ENCODE measurements around the gene USP37.
"Not testable (repeated sequence)": the region's sequence is repeated elsewhere in the genome, so short reads cannot be mapped to it uniquely, and the experiment has no call there.

Gene USP37

DNA sequence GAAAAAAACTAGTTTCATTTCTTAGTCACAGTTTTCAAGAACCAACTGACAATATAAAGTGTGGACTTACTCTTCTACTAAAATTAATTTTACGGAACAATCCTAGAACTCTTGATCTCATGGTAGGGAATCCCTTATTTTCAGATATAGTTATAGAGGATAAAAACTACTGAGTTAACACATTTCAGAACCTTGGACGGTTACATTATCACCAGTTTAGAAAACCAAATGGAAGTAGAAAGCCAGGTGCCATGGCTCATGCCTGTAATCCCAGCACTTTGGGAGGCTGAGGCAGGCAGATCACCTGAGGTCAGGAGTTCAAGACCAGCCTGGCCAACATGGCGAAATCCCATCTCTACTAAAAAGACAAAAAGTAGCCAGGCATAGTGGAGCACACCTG lies 13.9 kb downstream of the USP37 start:
- DNase-seq, result not testable (repeated sequence)

DNA sequence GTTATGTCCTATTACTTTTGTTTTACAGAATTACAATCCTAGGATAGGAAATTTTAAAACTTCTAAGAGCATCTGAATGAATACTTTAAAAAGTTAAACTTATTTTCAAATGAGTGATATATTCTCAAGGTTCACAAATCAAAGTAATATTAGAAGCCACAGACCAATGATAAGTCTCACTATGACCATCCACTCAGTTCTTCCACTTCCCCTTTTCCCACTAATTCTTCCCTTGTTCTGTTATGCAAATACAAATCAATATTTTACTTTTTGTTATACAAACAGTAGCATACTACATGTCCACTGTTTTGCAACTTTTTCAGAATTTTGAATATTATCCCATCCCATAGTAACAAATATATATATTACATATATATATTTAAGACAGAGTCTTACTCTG lies 20.2 kb downstream of the USP37 start:
- no peak for DNase-seq

DNA sequence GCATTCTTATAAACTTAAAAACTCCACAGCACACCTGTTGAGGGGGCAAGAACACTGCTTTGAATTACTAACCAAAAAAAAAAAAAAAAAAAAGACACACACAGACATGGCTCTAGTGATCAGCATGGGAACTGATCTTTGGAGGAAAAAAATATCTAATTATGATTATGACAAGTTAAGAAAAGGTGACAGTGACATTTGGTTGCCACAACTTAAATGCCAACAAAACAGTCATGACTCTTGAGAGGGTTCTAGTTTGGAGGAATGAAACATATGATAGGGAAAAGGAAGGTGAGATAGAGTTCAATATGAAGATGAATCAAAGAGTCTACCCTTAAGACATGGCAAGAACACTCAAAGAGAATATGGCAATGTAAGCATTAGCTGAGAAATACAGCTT lies 20.6 kb downstream of the USP37 start:
- no peak for DNase-seq

DNA sequence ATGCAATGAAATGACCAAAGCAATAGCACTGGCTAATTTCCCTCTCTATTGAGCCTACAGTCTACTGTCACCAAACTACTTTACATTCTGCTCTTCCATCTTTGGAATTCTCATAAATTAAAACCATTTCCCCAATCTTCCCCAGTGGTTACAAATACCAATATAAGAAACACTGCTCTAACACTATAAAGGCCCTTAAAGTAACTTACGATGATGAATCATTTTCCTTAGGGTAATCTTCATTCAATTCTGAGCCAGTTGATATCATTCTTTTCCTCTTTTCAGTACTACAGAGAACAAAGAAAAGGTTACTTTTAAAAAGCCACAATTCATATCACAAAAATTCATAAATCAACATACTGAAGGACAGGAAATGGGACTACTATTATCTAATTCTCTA lies 22.1 kb downstream of the USP37 start:
- no peak for DNase-seq

DNA sequence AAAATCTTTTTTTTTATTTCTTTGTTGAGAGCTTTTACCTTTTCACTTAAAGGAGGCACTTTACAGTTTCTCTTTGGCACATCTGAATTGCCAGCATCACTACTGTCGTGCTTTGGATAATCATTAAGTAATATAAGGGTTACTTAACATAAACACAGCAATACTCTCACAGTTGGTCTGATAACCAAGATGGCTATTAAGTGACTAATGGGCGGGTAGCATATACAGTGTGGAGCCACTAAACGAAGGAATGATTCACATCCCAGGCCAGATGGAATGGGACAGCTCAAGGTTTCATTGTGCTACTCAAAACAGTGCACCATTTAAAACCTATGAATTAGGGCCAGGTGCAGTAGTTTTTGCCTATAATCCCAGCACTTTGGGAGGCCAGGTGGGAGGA lies 28.1 kb downstream of the USP37 start:
- no peak for DNase-seq

DNA sequence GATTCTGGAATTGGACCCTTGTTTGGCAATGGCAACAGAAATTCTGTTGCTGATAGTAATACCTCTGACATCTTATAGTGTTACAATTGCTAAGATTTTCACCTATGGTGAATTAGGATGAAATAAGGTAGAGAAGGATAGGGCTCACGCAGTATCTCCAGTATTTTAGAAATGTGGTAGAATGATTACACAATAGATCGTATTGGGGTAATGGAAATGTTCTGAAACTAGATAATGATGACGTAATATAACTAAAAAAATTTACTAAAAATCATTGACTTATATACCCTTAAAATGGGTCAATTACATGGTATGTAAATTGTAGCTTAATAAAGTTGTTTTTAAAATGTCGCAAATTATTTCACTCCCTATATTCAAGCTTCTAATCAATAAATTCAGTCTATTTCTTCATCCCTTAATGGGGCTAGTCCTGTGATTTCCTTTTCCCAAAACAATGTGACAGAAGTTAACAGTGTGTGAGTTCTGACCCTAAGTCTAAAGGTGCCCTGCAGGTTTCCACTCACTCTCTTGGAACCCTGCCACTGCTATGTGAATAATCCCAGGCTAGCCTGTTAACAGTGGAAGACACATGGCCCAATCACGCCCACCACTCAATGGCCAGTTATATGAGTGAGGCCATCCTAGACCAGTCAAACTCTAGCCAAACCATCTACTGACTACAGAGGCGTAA lies 31.2 kb downstream of the USP37 start:
- DNase-seq, result no peak

DNA sequence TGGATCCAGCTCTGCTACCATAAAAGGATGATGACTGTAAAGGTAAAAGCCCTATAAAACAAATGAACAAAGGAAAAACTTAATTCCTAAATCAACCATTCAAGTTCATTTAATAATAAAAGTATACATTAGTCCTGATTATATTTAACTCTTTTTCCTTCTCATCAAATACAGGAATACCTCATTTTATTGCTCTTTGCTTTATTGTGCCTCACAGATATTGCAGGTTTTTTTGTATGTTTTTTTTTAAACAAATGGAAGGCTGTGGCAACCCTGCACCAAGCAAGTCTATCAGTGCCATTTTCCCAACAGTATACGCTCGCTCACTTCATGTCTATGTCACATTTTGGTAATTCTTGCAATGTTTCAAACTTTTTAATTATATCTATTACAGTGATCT lies 38.2 kb downstream of the USP37 start:
- no peak for DNase-seq

DNA sequence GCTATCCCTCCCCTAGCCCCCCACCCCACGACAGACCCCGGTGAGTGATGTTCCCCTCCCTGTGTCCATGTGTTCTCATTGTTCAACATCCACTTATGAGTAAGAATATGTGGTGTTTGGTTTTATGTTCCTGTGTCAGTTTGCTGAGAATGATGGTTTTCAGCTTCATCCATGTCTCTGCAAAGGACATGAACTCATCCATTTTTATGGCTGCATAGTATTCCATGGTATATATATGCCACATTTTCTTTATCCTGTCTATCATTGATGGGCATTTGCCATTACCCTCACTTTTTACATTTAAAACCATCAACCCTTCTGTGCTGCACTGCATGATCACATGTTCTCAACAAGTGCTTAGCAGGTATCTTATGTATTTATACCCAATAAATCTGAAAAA lies 39.7 kb downstream of the USP37 start:
- DNase-seq, result not testable (repeated sequence)

DNA sequence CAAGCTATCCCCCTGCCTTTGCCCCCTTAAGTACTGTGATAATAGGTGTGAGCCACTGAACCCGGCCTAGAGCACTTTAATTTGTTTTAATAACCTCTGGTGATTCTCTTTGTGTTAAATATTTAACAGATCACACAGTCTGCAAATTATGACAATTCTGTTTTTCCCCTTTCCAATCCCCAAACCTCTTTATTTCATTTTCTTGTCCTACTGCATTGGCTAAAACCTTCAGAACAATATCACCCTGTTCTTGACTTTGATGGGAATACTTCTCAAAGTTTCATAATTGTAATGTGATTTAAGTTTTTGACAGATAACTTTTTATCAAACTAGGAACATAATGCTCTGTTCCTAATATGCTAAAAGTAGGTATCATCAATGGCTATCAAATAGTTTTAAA lies 44.5 kb downstream of the USP37 start:
- no peak for DNase-seq

DNA sequence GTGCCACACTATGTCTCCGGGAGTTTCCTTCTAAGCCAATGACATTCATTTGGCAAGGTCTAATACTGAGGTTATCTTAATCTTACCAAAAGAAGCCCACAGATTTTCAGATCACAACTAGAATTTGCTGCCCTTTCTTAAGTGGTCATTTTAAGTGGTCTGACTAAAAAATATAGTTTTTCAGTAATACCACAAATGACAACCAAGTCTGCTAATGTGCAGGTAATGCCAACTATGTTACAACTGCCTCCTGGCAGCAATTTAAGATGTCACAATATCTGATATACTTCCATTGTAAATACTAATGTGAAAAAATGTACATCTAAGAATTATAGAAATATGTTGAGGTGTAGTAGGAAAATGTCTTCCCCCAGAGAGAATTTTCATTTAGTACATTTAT lies 49.3 kb downstream of the USP37 start:
- no peak for DNase-seq

DNA sequence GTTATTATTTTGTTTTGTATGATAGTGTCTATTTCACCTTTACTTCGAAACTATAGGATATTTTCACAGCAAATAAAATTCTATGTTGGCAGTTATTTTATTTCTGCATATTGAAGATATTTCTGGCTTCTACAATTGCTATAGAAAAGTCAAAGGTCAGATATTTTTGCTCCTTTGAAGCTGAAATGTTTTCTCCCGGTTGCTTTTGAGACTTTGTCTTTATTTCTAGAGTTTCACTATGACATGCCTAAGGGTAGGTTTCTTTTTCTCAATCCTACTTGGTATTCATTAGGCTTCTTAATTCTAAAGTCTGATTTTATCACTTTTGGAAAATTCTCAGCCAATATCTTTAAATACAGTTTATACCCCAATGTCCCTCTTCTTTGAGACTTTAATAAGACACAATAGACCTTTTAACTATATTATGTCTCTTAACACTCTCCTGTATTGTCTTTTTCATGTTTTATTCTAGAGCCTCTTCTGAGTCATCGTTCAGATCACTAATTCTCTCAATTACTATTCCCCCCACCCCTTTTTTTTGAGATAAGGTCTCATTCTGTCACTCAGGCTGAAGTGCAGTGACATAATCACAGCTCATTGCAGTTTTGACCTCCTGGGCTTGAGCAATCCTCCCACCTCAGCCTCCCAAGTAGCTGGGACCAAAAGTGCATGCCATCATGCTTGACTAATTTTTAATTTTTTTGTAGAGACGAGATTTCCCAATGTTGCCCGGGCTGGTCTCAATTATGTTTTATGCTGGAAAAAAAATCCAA lies 50.5 kb downstream of the USP37 start:
- DNase-seq, result no peak

DNA sequence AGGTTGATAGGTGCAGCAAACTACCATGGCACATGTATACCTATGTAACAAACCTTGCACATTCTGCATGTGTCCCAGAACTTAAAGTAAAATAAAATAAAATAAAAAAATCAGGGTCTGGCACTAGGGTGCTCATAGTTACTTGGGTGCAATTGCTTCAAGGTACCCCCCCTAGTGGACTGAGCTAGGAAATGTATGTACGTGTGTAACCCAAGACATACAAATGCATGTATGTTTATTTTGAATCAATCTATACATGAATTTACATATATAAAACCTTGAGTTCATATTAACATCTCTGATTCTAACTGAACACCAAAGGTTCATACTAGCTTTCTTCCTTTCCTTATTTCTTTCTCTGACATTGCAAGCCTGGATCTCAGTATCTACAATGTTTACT lies 51.5 kb downstream of the USP37 start:
- no peak for DNase-seq

DNA sequence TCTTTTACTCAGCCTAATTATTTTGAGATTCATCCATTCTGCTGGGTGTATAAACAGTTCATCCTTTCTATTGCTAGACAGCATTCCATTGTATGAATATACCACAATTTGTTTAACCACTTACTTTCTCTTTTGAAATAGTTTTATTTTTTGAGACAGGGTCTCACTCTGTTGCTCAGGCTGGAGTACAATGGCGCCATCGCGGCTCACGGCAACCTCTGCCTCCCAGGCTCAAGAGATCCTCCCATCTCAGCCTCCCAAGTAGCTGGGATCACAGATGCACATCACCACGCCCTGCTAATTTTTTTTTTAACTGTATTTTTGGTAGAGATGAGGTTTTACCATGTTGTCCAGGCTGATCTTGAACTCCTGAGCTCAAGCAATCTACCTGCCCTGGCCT lies 54.5 kb downstream of the USP37 start:
- DNase-seq, result no peak

DNA sequence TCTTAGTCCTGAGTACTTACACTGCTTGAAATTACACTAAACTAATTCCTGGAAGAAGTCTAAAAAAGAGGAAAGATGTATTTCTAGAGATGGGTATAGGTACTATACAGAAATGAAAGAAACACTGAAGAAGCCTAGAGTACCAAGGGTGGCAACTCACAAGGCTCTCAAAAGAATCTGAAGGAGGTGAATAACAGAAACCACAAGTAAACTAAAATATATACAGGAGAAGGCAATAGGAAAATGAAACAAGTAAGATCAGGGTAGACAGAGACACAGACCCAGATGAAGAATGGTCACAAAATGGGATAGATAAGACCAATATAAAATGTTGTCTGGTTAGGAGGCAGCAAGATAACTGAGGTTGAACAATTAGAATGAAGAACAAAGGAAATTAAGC lies 59.9 kb downstream of the USP37 start:
- DNase-seq, result no peak

DNA sequence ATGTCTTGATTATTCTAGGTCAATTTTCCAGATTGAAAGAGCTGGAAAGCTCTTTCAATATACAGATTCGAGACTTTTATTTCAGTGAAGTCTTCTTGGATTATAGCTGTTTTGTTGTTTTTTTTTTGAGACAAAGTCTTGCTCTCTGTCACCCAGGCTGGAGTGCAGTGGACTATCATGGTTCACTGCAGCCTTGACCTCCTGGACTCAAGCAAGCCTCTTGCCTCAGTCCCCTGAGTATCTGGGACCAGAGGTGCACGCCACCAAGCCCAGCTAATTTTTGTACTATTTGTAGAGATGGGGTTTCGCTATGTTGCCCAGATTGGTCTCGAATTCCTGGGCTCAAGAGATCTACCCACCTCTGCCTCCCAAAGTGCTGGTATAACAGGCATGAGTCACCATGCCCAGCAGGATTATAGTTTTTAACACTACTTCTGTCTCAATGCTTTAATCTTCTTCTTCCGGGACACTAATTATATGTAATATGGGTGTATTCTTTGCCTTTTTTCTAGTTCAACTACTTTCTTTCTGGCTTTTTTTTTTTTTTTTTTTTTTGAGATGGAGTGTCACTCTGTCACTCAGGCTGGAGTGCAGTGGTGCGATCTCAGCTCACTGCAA lies 62.3 kb downstream of the USP37 start:
- no peak for DNase-seq

DNA sequence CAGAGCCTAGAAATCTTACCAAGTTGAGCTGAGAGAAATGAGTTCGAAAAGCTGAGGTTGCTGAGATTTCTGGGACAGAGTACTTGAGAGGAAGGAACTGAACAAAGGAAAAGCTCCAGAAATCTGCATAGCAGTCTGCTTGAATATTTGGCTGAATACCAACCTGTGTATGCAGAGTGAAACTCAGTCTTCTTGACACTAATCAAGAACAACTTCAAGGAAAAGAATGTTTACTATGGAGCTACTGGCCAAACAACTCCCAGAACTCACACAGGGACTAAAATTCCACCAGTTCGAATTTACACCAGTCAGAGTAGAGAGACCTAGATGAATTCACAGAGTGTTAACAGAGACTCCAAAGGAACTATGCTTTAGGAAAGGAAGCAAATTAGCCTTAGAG lies 66.5 kb downstream of the USP37 start:
- no peak for DNase-seq

DNA sequence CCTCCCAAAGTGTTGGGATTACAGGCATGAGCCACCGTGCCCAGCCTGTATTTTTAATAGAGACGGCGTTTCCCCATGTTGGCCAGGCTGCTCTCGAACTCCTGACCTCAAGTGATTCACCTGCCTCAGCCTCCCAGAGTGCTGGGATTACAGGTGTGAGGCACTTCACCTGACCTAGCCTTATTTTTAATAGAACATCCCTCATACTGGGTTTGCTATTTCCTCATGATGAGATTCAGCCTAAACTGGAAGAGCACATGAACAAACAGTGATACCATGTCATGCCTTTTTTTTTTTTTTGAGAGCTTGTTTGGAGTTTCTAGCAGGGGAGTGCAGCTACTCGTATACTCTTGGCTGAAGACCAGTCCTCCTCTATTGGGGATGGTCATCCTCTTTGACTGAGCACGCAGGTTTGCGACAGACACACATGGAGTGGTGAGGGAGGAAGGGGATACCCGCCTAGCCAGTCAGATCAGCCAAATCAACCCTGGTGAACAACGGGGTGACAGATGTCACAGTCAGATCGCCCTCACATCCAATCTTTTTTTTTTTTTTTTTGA lies 67.6 kb downstream of the USP37 start:
- DNase-seq, result no peak

DNA sequence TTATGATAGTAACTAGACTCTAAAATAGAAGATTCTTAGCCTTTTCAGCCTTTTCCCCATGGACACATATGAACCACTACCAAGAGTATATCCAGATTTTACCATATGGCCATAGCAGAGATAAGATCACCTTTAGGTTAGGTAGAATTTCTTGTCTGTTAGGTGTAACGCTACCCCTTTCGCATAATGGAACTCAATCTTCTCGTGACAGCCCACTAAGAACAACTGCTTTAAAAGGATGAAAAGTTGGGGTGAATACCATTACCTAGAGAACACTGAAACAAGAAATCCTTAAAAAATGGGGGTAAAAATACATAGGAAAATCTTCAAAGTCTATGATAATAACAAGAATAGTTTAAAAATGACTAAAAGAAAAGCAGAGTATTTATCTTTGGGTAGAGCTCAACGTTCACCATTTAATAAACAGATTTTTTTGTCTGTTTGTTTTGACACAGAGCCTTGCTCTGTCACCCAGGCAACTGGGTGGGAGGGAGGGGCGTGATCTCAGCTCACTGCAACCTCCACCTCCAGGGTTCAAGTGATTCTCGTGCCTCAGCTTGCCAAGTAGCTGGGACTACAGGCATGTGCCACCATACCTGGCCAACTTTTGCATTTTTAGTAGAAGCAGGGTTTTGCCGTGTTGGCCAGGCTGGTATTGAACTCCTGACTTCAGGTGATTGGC lies 82.0 kb downstream of the USP37 start:
- no peak for DNase-seq

DNA sequence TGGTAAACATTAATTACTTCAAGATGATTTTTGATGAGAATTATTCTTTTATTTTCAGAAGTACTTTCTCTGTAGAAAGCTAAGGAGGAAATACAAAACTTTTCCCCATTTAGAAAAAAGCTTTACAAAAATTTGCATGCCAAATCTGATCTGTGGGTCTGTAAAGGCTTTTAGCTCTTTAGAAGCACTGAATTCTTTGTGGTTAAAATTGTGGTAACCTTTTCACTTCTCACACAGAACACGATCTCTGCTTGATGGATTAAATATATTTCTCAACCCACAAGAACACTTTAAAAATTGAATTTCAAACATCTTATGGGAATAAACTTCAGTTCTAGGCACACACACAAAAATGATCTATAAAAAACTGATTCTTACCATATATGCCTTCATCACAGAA lies 85.5 kb downstream of the USP37 start:
- DNase-seq, result no peak

DNA sequence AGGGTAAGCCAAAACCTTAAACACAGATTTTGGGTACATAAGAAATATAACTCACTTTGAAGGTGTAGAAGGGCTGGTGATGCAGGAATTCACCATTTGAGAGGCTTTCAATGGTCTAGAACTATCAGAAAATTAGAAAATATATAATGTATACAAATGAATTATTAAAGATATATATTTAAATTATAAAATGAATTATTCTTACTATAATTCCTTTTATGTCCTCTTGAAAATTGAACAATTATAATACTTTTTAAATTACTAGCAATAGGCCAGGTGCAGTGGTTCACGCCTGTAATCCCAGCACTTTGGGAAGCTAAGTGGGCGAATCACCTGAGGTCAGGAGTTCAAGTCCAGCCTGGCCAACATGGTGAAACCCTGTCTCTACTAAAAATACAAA lies 88.6 kb downstream of the USP37 start:
- no peak for DNase-seq

DNA sequence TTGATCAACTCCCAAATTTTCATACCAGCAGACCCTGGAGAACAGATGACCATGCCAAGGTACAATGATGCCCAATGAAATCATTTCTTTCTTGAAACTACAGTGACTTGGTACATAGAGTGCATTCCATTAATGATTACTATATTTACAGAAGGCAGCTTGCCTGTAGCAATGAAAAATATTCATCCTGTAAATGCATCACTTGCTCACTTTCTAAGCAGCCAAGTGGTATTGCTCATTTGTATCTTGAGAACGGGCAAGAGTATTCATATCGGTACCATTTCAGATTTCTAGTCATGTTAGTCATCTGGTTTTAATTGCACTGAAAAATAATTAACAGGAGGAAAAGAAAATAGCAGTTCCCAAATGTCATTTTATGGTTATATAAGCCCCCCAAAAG lies 89.6 kb downstream of the USP37 start:
- no peak for DNase-seq

DNA sequence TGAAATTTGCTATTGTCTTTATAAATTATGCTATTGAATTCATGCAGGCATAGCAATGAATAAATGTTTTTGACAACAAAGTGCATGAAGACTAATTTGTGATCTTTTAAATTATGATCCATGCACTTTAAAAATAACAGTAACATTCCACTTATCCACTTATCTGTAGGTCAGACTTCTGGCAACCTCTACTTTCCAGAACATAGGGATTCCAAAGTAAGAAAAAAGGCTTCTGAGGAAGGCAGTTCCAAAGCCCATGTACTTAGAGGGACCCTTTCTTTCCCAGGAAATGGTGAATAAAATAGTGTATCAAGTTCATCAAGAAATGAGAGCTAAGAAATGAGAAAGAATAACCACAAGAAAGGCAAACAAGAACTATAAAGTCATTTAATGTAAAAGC lies 90.9 kb downstream of the USP37 start:
- DNase-seq, result no peak

DNA sequence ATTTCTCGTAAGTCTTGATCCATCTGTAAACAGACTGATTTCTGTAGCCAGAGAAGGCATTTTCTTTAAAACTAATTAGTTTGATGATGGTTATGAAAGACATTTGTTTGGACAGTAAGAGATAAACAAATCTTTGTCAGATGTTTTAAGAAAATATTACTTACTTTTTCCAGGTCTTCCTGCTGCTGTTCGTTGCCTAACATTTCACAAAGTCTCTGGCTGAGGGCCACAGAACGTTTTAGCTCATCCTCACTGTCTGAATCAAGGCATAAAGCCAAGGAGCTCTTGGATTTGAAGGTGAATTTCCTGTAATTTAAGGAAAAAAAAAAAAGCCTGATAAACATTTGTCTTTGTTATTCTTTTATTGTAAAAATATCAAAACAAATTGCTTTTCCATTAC lies 91.5 kb downstream of the USP37 start:
- DNase-seq, result no peak

DNA sequence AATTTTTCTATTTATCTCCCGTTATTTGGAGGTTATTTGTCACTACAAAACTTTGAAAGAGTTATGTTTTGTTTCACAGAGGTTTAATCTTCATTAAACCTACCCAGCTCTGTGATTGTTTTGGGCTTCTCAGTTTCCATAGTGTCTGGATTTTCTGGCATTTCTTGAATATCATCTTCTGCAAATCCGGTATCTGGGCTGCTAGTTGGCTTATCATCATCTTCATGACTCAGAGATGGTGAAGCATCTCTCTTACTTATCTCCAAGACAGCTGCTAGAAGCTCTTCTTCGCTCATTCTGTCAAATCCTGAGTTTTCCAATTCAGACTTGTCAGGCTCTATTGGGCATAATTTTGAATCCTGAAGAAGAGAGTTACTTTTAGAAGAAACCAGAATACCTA lies 93.6 kb downstream of the USP37 start:
- DNase-seq, result no peak

All from NCI-H1694 (cell line).